C4-2B (cell line): ENCODE results near the gene ENDOU.
"Not testable (repeated sequence)": the region's sequence is repeated elsewhere in the genome, so short reads cannot be mapped to it uniquely, and the experiment has no call there.

ENCODE experiments used
- H3K27ac ChIP-seq: fragments of 450-650 bp; 2 replicates; pipeline ENCODE4 v1.5.1; 2017
- ZFX ChIP-seq: fragments of 450-650 bp; IDR thresholded peaks from 2 replicates; pipeline ENCODE4 v1.6.1; 2017
- TF ChIP-seq, protein P1 (sequence below): fragments of 450-650 bp; conservative IDR thresholded peaks from 2 replicates; pipeline ENCODE4 v1.5.1; 2017; ENCODE audit warnings: mild to moderate bottlenecking

The ENDOU gene

GRCh38 chr12:47698631-47699030, 26.7 kb downstream of the ENDOU start:
- TF ChIP-seq, protein P1, sequence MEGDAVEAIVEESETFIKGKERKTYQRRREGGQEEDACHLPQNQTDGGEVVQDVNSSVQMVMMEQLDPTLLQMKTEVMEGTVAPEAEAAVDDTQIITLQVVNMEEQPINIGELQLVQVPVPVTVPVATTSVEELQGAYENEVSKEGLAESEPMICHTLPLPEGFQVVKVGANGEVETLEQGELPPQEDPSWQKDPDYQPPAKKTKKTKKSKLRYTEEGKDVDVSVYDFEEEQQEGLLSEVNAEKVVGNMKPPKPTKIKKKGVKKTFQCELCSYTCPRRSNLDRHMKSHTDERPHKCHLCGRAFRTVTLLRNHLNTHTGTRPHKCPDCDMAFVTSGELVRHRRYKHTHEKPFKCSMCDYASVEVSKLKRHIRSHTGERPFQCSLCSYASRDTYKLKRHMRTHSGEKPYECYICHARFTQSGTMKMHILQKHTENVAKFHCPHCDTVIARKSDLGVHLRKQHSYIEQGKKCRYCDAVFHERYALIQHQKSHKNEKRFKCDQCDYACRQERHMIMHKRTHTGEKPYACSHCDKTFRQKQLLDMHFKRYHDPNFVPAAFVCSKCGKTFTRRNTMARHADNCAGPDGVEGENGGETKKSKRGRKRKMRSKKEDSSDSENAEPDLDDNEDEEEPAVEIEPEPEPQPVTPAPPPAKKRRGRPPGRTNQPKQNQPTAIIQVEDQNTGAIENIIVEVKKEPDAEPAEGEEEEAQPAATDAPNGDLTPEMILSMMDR = no peak
- no peak for TF ChIP-seq ZFX

GRCh38 chr12:47698055-47698454, 27.2 kb downstream of the ENDOU start:
- no peak overlapping the region for H3K27ac ChIP-seq
- no peak for TF ChIP-seq ZFX
- TF ChIP-seq, protein P1 = no peak

More at GRCh38 chr12:47698631-47699030, 26.7 kb downstream of the ENDOU start:
- H3K27ac ChIP-seq = no peak overlapping the region

GRCh38 chr12:47689215-47689614, 36.1 kb downstream of the ENDOU start:
- TF ChIP-seq, protein P1 = no peak
- TF ChIP-seq ZFX = no peak
- no peak overlapping the region for H3K27ac ChIP-seq

GRCh38 chr12:47687636-47688035, 37.7 kb downstream of the ENDOU start:
- no peak for TF ChIP-seq ZFX
- H3K27ac ChIP-seq = no peak overlapping the region

DNA sequence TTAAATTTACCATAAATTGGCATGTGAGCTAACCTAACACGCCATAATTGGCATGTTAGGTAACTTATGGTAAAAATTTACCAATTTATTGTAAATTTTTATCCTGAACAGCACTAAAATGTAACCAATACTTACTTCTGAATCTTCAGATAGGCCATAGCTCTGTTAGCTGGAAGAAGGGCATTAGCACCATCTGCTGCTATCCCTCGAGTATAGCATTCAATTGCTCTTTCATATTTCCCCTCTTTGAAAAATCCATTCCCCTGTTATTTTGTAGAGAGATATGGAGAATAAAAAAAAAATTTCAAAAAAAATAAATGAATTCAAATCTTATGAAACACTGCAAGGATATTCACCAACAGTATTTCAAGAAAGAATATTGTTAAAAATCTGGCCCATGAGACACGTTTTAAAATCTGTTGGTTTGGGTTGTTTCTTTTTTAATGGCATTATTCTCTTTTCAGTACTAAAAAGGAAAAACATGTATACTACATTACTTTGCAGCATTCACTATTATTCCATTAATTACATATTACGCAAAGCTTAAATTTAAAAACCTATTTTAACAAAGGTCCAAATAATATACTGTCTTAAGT, 38.5 kb downstream of the ENDOU start:
- TF ChIP-seq ZFX = no peak
- TF ChIP-seq, protein P1 = peak; percentile 70
- no peak overlapping the region for H3K27ac ChIP-seq

DNA sequence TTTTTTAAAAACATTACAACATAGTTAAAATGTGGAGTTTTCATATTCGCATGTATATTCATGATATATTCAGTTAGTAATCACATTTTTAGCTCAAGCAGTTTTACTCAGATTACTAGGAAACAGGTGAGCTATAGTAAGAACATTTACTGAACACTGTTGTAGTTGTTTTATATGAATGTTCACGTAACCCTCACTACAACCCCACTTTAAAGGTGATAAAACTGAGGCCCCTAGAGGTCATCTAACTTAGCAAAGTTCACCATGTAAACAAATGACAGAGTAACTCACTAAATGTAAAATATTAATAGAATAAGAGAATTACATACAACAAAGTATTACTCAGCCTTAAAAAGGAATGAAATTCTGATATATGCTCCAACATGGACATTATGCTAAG, 45.5 kb downstream of the ENDOU start:
- TF ChIP-seq, protein P1 = no peak
- TF ChIP-seq ZFX = no peak
- no peak overlapping the region for H3K27ac ChIP-seq

DNA sequence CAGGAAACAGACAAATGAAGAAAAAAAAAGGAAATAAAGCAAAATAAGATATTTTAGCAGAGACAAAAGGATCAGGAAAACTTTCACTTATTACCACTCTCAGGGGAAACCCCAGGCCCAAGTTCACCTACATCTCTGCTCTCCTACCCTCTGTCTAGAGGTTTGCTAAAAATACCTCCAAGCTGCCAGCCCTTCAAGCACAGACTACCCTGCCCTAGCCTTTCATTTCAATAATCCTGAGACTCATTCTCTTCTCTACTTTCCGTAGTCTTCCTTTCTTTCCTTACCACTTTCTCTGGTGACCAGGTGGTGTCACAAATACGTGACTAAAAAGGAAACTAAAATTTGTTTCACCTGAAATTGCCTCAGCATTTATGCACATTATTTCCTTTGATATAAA, 53.2 kb downstream of the ENDOU start:
- no peak overlapping the region for H3K27ac ChIP-seq
- no peak for TF ChIP-seq ZFX
- TF ChIP-seq, protein P1 = no peak

- not testable (repeated sequence) for H3K27ac ChIP-seq
Measured at GRCh38 chr12:47667935-47668334, 57.4 kb downstream of the ENDOU start.
